Adrenal gland (tissue), 5 donors: ENCODE measurements around the gene STAT3.

Experiments
- POLR2A ChIP-seq, 2 donors: fragments of 450-650 bp; IDR thresholded peaks; one replicate each; pipeline ENCODE4 v1.6.1; 2017; ENCODE audit warnings: antibody characterized with exemption in 2 of 2, mild to moderate bottlenecking in 2 of 2, moderate library complexity in 1 of 2
- TF ChIP-seq, protein P1 (sequence below), 6 experiments: fragments of 450-650 bp in 4 of 6; fragments of 200-600 bp in 2 of 6; sonication (generic) in 1 of 6; IDR thresholded peaks; 1 replicate in 5 of 6; 2 replicates in 1 of 6; pipeline versions ENCODE4 v1.5.1 to v1.8.0; 2016 to 2021; ENCODE audit warnings: antibody characterized with exemption in 6 of 6, mild to moderate bottlenecking in 2 of 6, moderate library complexity in 1 of 6
- donor health status: DM: no; HTN: no; CAD: no.

DNA sequence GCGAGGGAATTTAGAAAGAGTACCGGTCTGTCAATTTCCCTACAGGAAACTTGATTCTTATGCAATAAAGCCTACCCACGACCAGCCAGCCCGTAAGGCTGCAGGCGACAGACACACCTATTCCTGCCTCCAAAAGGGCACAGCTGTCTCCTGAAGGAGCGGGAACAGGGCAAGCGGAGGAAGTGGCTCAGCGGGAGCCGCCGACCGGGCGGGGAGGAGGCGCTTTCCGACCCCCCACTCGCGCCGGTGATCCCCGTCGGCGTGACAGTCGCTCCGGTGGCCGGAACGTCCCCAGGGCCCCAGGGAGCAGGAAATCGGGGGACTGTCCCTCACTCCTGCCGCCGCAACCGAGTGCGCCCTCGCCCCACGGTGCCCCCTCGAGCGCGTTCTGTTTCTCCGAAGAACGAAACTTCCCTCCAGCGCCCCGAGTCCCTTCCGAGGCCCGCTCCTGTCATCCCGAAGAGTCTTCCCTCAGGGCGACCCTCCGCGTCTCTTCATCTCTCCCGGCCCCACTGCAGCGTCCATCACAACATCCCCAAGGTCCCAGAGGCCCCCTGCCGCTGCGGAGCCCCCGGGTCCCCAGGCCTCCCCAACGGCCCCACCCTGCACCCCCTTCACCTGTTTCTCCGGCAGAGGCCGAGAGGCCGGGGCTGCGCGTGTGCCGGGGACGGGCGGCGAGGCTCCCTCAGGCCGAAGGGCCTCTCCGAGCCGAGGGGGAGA lies 421 bp downstream of the STAT3 start:
- peak in 1 of 2 donors; percentile 18 for TF ChIP-seq POLR2A (IDR thresholded peaks at IDR 0.05)
- TF ChIP-seq, protein P1, sequence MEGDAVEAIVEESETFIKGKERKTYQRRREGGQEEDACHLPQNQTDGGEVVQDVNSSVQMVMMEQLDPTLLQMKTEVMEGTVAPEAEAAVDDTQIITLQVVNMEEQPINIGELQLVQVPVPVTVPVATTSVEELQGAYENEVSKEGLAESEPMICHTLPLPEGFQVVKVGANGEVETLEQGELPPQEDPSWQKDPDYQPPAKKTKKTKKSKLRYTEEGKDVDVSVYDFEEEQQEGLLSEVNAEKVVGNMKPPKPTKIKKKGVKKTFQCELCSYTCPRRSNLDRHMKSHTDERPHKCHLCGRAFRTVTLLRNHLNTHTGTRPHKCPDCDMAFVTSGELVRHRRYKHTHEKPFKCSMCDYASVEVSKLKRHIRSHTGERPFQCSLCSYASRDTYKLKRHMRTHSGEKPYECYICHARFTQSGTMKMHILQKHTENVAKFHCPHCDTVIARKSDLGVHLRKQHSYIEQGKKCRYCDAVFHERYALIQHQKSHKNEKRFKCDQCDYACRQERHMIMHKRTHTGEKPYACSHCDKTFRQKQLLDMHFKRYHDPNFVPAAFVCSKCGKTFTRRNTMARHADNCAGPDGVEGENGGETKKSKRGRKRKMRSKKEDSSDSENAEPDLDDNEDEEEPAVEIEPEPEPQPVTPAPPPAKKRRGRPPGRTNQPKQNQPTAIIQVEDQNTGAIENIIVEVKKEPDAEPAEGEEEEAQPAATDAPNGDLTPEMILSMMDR (IDR thresholded peaks at IDR 0.05), result no peak
